ENCODE data around the gene CAMTA1.

CAMTA1 gene

GRCh38 chr1:6995789-6996188 lies 210.5 kb downstream of the CAMTA1 start:
- DNase-seq (ENCODE audit: low read depth) = no peak
- no peak for TF ChIP-seq CTCF (conservative IDR thresholded peaks at IDR 0.05; ENCODE audit: control insufficient read depth, insufficient read depth, low read depth, low read length)
- H3K4me3 ChIP-seq (ENCODE audit: control insufficient read depth, low read depth, low read length) = no peak overlapping the region

- no peak for DNase-seq (ENCODE audit: low read depth)
- no peak overlapping the region for H3K4me3 ChIP-seq (ENCODE audit: control insufficient read depth, low read depth, low read length)
- TF ChIP-seq CTCF (conservative IDR thresholded peaks at IDR 0.05; ENCODE audit: control insufficient read depth, insufficient read depth, low read depth, low read length) = no peak
Measured at GRCh38 chr1:6996371-6996770, 211.1 kb downstream of the CAMTA1 start.

DNA sequence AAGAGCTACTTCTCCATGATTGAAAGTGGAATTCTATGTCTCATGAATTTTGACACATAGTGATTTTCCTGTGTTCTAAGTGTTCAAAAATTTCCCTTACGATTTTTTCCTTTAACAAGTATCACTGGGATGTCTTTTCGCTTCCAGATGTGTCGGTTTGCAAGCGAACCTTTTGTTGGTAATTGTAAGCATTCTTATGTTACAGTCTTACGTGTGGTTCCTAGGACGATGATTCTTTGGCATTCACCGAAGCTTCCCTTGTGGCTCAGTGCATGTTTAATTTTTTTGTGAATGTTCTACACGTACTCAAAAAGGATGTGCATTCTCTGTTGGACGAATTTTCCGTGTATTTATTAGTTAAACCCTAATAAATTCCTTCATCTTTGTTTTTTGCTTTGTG lies 211.6 kb downstream of the CAMTA1 start:
- H3K4me3 ChIP-seq (ENCODE audit: control insufficient read depth, low read depth, low read length) = no peak overlapping the region
- no peak for DNase-seq (ENCODE audit: low read depth)
- no peak for TF ChIP-seq CTCF (conservative IDR thresholded peaks at IDR 0.05; ENCODE audit: control insufficient read depth, insufficient read depth, low read depth, low read length)

GRCh38 chr1:6998267-6998666 lies 213.0 kb downstream of the CAMTA1 start:
- no peak for DNase-seq (ENCODE audit: low read depth)
- H3K4me3 ChIP-seq (ENCODE audit: control insufficient read depth, low read depth, low read length) = no peak overlapping the region
- TF ChIP-seq CTCF (conservative IDR thresholded peaks at IDR 0.05; ENCODE audit: control insufficient read depth, insufficient read depth, low read depth, low read length) = no peak

- no peak for DNase-seq (ENCODE audit: low read depth)
- H3K4me3 ChIP-seq (ENCODE audit: control insufficient read depth, low read depth, low read length) = no peak overlapping the region
- TF ChIP-seq CTCF (conservative IDR thresholded peaks at IDR 0.05; ENCODE audit: control insufficient read depth, insufficient read depth, low read depth, low read length) = no peak
Measured at GRCh38 chr1:6999826-7000225, 214.6 kb downstream of the CAMTA1 start.

GRCh38 chr1:7000720-7001119 lies 215.5 kb downstream of the CAMTA1 start:
- DNase-seq (ENCODE audit: low read depth) = no peak
- no peak overlapping the region for H3K4me3 ChIP-seq (ENCODE audit: control insufficient read depth, low read depth, low read length)
- no peak for TF ChIP-seq CTCF (conservative IDR thresholded peaks at IDR 0.05; ENCODE audit: control insufficient read depth, insufficient read depth, low read depth, low read length)

- DNase-seq (ENCODE audit: low read depth) = no peak
- H3K4me3 ChIP-seq (ENCODE audit: control insufficient read depth, low read depth, low read length) = no peak overlapping the region
- TF ChIP-seq CTCF (conservative IDR thresholded peaks at IDR 0.05; ENCODE audit: control insufficient read depth, insufficient read depth, low read depth, low read length) = no peak
Measured at GRCh38 chr1:7002728-7003127, 217.5 kb downstream of the CAMTA1 start.

Data from fibroblast of mammary gland (primary cell).